Bone marrow (tissue), 2 donors: ENCODE data around the gene MANBA.
A peak's percentile ranks its signal among the peaks of the same experiment; 100 is the strongest.

ENCODE experiments used
- DNase-seq, 2 donors: peaks; one replicate each; lab custom pipeline; 2025; lab: John Stamatoyannopoulos, UW

MANBA gene

DNA sequence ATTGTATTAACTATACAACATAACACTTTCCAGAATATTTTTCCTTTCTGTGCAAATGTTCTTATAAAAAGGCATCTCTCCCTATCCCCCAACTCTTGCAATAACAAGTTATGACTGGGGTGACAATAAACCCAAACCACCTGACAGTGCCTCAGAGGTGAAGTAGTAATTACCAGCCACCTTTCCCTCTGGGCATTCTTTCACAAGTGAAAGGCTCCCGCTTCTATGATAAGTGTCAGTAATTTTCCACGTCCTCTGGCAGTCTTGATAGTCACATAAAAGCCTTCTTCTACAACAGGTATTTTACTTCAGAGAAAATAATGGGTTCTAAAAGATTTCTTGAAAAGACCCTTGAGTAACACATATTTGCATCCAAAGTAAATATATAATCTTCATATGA is 82.7 kb downstream of the MANBA start:
- no peak for DNase-seq

DNA sequence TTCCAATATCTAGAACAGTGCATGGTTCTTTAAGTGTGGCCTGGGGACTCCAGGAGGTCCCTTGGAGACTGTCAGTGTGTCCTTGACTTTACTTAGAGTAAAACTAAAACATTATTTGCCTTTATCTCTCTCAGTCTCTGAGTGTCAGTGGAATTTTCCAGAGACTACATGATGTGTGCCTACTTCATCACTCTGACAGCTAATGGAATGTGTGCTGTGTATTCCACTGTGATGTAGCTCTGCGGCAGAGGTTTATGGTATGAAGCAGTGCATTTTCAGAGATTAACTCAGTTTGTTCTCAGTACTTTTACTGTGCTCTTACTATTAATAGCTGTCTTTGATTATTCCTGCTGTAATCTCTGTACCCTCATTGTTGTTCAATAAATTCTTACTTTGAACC is 85.6 kb downstream of the MANBA start:
- DNase-seq = no peak

DNA sequence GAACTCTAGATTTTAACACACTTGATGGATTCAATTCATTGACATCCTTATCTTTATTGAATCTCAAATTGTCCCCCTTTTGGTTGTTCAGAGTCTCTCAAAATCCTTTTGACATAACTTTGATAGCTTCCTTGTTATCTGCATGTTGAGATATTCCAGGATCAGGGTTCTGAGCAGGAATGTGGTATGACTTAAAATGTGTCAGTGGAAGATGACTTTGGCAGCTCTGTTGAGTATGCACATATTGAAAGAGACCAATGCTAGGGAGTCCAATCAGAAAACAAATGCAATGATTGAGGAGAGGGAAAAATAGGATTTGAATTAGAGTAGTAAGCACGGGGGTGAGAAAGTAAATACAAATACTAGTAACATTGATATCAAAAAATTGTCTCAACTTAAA is 93.8 kb downstream of the MANBA start:
- DNase-seq = no peak

DNA sequence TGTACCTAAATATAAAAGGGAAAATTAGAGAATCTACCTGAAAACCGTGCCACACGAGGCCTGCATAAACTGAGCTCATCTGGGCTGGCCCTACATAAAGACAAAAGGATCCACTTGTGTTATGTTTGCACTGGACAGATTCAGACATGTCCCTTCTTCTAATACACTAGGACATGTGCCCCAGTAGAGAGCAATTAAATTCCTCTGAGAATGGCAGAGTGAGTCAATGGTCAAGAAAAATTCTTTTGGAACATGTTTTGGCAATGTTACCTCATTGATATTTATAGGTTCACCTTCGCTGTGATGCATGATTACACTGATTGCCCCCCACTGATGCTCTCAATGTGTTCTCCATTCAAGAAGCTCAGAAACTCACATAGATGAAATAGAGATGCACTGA is 95.2 kb downstream of the MANBA start:
- DNase-seq = no peak

DNA sequence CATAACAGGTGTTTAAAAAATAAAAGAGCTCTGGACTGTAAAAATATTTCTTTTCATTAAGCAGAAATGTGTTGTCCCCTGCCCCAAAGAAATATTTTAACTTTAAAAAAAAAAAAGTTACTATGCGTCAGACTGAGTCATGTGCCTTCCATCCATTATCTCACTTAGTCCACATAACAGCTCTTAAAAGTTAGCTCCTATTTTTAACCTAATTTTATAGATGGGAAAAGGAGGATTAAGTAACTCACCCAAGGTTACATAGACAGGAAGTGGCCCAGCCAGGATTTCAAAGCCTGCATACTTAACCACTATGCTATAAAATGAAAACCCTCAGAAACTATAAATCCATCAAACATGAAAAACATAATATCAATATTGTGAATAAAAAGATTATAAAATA is 97.7 kb downstream of the MANBA start:
- no peak for DNase-seq

DNA sequence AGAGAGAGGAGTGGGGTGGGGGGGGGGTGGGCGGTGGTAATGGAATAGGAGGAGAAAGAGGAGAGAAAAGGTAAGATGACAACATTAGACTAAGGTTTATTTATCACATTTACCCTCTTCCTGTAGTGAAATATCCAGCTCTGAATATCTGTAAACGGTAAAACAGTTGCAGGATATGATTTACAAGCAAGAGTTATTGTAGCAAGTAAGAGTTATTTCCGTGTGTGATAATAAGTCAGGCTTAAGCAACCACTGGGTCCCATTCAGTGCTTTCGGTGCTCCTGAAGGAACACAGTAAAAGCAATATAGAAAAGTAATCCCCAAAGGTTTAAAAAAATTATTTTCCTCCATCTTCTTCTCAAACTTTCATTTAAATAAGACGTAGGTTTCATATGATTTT is 103.6 kb downstream of the MANBA start:
- no peak for DNase-seq

DNA sequence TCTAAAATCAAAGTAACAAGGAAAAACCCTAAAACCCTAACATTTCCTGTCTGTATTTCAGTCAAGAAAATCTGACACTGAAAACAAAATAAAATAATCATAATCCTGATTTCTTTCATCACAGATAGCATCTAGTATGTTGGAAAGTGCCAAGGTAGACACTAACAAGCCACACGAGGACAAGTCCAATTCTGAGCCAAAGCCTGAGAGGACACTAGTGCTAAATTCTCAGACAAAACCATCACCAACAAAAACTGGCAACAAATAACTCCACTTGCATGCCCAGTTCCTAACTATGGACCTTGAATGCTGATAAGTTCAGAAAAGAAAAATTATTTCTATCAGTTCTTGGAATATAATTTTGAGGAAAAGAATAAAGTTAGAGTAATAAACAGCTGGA is 113.7 kb downstream of the MANBA start:
- DNase-seq = no peak

DNA sequence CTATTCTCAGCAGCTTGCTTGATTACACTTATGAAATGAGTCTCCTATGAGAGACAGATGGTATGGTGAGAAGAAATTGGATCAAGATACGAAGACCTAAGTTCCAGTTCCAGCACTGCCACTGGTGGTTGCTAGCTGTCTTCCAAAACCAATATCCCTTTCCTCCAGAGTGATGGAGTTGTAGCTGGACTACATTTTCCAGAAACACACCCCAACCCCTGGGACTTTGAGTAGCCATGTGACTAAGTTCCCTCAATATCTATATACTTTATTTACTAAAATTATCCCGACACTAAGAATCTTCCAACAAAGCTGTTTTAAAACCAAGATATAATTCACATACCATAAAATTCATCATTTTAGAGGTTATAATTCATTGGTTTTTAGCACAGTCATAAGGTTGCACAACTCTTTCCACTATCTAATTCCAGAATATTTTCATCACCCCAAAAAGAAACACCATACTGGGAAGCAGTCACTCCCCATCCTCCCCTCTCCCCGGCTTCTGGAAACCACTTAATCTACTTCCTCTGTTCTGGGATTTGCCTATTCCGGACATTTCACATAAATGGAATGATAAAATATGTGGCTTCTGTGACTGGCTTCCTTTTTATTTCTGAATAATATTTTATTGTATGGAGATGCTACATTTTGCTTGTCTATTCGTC is 118.0 kb downstream of the MANBA start:
- no peak for DNase-seq

DNA sequence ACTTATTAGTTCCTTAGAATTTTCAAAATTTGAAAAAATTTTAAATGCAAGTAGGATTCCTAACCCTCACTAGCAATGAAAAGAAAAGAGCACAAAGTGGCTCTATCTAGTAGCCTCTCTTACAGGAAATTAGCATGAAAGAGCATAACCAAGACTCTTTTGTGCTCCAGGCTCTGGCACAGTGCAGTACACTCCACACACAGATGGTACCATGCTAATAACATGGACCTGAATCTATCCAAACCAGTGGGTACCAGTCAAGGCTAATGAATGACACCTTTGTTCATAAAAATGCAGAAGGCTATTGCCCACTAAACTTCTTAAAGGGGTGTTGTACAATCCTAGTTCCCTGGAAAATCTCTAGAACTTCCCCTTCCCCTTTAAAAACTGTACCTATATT is 119.0 kb downstream of the MANBA start:
- no peak for DNase-seq

DNA sequence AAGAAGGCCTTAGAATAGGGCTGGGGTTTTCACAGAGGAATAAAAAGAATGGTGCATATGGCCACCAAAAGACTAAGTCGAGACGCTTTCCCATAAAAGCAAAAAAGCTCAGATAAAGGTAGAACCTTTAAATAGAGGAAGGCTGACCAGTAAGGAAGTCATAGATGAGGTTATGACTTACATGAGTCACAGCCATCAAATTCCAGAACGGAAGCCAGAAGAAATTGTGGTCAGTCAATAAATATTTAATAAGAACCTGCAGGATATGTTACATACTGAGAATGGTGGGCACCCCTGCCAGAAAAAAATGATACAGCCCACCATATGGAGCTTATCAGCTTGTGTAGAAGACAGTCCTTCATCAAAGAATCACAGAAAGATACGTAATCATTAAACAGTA is 120.1 kb downstream of the MANBA start:
- DNase-seq = no peak

DNA sequence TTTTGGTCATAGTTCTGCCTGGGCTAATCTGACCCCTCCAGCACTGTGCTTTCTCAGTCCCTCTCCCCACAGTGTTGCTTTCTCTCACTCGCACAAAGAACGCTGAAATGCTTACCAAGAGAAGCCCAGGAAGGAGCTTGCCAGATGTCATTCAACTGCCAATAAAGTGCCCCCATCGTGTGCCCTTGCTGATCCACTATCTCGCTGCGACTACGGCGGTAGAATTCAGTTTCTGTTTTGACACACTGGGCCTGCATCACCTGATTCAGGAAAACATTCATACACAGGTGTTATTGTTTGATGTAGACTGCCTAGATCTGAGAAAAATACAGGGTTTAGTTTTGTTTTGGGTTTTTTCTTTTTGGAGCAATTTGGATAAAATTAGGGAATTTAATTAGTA is 121.2 kb downstream of the MANBA start:
- no peak for DNase-seq

DNA sequence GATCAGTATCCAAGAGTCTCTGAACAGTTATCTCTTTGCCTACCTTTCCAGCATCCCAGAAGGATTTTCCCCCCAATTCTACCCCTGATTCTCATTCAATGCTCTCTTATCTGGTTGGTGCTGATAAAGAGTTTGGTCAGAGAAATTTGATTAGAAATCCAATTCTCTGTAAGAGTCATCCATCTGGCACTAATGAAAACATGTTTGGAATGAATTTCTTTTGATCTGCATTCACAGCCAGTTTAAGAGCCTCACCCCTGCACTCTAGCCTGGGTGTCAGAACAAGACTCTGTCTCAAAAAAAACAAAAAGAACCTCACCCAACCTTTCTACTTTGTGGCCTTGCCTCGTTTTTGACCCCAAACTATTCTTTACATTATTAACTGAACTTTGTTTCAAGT is 122.1 kb downstream of the MANBA start:
- no peak for DNase-seq

DNA sequence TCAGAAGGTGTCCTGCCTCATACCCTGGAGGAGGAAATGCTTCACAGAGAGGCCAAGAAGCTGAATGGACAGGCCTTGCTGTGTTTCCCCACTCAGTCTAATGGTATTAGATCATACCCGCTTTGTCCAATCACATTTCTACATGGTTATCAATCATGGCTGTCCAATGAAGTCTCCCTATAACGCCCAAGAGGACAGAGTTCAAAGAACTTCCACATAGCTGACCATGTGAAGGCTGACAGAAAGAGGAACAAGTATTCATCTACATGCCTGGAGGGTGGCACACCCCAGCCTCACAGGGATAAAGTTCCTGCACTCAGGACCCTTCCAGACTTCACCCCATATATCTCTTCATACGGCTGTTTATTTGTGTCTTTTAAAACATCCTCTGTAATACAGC is 123.4 kb downstream of the MANBA start:
- no peak for DNase-seq

DNA sequence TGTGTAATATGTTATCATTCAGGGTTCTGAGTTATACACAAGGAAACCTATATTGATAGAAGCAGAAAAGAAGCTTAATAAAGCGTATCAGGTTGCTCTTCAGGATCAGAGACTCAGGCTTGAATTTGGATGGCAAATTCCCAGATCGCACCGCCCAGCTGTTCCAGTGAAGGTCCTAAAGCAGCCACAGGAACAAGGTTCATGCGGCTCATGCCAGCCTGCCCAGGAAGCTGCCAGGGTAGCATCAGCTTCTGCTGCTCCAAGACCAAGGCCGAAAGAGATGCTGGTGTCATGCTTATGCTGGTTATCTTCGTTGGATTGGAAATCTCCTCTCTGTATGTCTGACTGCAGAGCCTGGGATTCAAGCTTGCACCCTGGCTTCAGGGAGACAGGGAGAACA is 127.7 kb downstream of the MANBA start:
- DNase-seq = no peak

DNA sequence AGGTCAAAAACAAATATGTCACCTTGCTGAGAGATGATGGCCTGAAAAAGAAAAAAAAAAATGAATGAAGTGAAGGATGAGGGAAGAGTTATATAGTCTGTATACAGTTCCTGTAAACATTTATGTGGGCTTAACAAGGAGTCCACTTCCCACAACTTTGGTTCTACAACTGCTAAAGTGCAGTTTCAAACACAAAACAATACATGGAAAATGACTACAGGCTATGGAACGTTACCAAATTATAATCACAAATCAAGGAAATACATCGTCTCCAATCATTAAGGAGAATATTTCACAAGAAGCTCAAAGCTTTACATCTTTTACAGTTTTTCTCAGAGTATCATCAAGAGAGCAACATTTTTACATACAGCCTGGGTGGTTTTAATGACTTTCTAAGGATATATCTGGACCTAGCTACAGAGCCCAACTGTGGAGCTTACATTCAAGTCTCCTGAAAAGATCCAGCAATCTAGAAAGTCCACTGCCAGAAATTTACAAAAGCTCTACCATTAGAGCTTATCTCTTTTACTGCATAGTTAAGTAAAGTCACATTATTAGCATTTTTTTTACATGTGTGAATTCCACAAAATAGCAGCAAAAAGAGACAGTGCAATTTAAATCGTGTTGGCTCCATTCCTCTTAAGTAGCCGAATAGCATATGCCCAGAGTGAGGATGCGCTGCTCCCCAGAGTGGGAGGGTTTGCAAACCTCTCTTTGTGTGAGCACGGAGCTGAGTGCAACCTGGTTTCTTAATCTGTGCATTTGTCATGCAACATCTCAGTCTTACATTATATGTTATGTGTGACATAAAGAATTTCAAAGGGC is 128.3 kb downstream of the MANBA start:
- DNase-seq = no peak

DNA sequence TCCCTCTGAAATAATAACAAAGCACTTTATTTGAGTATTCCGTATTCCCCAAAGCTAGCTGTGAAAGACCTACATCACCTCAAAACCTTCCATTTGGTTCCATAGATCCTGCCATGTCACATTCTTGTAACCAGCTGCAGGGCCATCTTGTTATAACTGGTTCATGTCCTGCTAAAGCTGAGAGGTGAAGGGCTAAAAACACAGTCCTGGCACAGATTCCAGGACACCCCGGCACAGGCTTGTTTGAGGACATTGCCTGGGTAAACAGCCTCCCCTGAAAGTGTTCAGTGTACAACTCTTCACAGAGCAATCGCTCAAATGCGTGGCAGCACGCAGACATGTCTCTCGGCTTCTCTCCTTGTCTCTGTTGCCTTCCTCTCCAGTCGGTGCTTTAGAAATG is 129.2 kb downstream of the MANBA start:
- DNase-seq = no peak

DNA sequence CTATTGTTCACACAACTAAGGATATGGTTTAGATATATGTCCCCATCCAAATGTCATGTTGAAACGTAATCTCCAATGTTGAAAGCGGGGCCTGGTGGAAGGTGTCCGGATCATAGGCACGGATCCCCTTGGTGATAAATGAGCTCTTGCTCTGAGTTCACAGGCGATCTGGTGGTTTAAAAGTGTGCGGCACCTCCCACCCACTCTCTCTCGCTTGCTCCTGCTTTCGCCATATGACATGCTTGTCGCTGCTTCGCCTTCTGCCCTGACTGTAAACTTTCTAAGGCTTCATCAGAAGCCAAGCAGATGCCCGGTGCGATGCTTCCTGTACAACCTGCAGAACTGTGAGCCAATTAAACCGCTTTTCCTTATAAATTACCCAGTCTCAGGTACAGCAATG is 131.1 kb downstream of the MANBA start:
- no peak for DNase-seq

DNA sequence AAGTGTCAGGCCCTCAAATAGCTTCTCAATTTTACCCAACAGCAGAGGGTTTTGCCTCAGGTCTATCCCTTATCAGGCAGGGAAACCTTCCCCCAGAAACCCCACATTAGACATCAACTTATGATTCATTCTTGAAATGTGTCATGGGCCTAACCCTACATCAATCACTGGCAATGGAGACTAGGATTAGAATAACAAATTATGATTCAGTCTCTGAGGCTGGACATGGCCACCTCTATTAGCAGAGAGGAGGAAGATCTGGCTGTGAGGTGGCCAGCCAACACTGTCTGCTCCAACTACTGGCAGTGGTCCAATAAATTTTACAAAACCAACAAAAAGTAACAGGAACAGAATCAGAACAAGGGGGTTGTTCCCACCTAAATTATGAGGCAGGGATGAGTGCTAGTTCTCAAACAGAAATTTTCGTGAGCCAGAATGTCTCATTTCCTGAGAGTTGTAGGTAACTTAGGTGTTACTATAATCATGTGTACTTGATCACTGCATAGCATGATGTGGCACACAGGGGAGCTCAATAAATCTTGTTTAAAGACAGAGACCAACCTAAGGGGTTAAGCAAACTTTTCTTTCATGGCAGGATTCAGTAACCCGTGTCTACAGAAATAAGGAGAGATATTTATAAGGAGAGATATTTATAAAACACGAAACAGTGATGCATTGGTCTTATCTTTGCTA is 132.8 kb downstream of the MANBA start:
- DNase-seq = no peak

DNA sequence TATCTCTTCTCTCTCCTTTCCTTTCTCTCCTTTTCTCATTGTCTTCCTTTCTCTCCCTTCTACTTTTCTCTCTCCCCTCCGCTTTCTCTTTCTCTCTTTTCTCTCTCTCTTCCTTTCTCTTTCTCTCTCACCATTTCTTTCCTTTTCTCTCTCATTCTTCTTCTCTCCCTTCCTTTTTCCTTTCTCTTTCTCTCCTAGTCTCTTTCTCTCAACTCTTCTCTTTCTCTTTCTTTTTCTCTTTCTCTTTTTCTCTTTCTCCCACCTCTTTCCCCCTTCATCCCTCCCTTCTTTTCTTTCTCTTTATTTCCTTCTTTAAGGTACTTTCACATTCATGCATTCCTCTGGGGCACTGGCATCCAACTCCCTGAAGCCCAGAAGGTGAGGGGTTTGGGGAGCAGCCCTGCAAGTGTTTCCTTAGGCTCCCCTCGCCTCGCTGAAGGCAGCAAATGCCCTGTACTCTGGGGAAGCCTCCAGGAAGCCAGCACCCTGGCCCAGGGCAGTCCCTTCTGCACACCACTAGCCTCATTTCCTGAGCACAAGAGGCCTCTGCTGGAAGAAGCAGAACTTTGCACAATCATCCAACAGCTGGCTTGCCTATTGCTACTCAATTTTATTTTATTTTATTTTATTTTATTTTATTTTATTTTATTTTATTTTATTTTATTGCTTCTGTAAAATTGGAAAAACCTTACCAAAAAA is 135.4 kb downstream of the MANBA start:
- peak in 1 of 2 donors; percentile 78 for DNase-seq

DNA sequence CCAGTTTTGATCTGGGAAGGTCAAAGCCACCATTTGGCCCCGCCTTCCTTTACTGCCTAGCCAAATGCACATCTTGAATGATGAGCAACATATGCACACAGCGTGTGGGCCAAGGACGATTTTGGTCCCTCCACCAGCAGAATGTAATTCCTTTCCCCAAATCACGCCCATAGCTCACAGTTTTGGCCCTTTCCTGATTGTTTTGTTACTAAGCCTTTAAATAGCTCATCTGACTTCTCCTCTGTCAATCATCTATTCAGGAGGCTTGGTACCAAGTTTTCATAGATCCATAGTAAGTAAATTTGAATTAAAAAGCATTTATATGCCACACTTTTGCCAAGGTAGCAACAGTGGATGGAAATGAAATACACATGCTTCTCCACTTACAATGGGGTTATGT is 136.3 kb downstream of the MANBA start:
- DNase-seq = no peak

DNA sequence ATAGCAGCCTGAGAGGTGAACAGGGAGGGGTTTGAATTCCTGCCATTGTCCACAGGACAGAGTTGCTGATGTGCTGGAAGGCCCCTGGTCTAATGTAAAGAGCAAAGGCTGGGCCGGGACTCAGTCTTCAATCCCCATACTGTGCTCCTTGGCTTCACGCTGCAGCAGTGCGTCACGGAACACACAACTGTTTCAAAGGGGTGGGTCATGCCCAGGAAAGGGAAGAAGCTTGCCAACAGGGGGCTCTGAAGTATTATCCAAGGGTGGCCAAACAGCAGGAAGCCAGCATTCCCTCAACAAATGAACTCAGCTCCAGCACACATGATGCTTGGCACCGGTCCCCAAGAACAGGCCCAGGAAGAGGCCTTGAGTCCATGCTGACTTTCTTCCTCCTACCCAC is 137.1 kb downstream of the MANBA start:
- no peak for DNase-seq

DNA sequence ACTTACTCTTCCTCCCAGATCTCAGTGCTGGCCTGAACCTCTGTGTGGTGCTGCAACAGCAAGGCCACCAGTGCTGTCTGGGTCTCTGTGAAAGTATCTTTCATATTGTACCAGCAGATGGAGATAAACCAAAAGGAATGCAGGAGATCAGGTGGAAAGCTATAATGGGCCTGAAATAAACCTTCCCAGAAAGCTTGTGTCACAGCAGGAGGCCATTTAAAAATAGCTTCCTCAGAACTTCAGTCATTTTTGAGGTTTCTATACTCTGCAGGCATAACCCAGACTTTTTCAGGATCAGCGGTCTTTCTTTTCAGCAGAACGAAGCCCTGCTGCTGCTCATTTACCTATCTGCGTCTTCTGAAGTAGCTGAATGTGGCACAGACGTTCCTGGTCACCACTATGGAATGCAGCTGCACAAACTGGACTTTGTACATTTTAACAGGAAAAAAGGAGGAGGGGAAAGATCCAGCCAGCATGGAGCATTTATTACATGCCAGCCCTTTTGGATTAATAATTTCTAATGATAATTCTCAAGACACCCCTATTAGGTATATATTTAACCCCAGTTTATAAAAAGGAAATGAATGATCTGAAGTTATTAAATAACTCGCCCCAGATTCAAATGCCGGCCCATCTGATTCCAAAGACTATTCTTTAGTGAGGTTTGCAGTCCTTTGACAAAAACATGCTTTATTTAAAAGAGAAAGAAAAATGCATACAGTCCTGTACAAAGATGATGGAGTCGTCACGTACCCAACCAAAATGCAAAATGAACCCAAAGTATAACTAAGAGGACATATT is 139.9 kb downstream of the MANBA start:
- peak in 1 of 2 donors; percentile 28 for DNase-seq
